Measurements from ENCODE around the gene TMEM72.
A peak's percentile ranks its signal among the peaks of the same experiment; 100 is the strongest.

TMEM72 gene

DNA sequence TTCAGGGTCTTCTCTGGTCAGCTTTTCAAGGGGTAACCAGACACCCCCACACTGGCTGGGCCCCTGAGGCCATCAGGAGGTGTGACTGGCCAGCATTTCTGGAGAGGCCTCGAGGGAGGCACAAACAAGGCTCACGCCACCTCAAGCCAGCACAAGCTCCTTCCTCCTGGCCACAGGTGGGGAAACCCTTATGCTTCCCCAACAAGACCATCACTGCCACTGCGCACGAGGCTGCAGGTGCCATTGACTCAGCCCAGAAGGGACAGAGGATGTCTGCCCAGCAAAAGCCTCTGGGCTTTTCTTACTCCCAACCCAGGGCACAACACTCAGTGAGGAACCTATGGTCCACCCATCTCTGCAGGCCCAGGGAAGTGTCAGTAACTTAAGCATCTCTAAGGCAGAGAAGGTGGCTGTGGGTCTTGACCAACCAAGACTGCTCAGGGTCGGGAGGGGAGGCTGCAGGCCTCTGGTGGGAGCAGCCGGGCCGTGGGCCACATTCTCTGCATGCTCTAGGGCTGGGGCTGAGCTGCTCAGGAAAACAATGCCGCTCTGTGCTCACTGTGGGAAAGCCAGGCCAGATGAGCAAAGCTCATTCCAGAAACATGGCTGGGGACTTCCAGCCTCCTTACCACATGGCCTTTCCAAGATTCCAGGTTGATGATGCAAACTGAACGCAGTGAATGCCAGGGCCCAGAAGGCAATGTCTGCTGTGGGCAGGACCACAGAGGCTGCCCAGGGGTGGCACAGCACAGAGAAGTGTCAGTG lies 24.2 kb downstream of the TMEM72 start:
- DNase-seq (ENCODE audit: low spot score) (no peak), ATAC-seq (ENCODE audit: low read depth) (peak; percentile 35; the same call in 1 of the 3 replicates)
- H3K9me3 ChIP-seq (ENCODE audit: severe bottlenecking), result no peaks in the 10 kb centered on the region
- no peaks in the 10 kb centered on the region for H3K36me3 ChIP-seq (ENCODE audit: low read depth)
- TF ChIP-seq, protein P1, sequence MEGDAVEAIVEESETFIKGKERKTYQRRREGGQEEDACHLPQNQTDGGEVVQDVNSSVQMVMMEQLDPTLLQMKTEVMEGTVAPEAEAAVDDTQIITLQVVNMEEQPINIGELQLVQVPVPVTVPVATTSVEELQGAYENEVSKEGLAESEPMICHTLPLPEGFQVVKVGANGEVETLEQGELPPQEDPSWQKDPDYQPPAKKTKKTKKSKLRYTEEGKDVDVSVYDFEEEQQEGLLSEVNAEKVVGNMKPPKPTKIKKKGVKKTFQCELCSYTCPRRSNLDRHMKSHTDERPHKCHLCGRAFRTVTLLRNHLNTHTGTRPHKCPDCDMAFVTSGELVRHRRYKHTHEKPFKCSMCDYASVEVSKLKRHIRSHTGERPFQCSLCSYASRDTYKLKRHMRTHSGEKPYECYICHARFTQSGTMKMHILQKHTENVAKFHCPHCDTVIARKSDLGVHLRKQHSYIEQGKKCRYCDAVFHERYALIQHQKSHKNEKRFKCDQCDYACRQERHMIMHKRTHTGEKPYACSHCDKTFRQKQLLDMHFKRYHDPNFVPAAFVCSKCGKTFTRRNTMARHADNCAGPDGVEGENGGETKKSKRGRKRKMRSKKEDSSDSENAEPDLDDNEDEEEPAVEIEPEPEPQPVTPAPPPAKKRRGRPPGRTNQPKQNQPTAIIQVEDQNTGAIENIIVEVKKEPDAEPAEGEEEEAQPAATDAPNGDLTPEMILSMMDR (IDR thresholded peaks at IDR 0.05; ENCODE audit: poor library complexity, severe bottlenecking), result no peak
- H3K4me3 ChIP-seq (ENCODE audit: severe bottlenecking), result no peak overlapping the region
- no peaks in the 10 kb centered on the region for H3K27me3 ChIP-seq (ENCODE audit: insufficient read depth, poor library complexity, severe bottlenecking)
- no peaks in the 10 kb centered on the region for H3K4me1 ChIP-seq (ENCODE audit: insufficient read depth, poor library complexity, severe bottlenecking)
- H3K27ac ChIP-seq (ENCODE audit: poor library complexity, severe bottlenecking), result no peak overlapping the region

DNA sequence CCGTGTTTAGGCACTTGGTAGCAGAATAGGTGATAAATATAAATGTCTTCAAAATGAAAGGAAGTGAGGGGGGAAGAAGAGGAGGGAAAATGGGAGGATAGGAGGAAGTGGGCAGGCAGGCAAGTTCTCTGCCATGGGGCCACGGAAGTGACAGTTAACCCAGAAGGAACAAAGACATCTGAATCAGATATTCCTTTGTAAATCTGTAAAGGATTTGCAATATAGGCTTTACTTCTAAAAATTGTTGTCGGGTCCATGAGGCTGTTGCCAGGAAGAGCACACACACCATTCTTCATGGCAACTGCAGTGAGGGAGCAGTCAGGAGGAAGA lies 24.8 kb downstream of the TMEM72 start:
- Histone ChIP-seq H3K4me3 (ENCODE audit: severe bottlenecking) (no peak overlapping the region), H3K27ac (ENCODE audit: poor library complexity, severe bottlenecking) (no peak overlapping the region), H3K27me3 (ENCODE audit: insufficient read depth, poor library complexity, severe bottlenecking) (no peaks in the 10 kb centered on the region), H3K36me3 (ENCODE audit: low read depth) (no peaks in the 10 kb centered on the region), H3K9me3 (ENCODE audit: severe bottlenecking) (no peaks in the 10 kb centered on the region), H3K4me1 (ENCODE audit: insufficient read depth, poor library complexity, severe bottlenecking) (no peaks in the 10 kb centered on the region)
- TF ChIP-seq, protein P1 (IDR thresholded peaks at IDR 0.05; ENCODE audit: poor library complexity, severe bottlenecking), result no peak
- DNase-seq (ENCODE audit: low spot score) (no peak), ATAC-seq (ENCODE audit: low read depth) (no peak)

- H3K27me3 ChIP-seq (ENCODE audit: insufficient read depth, poor library complexity, severe bottlenecking), result no peaks in the 10 kb centered on the region
- H3K36me3 ChIP-seq (ENCODE audit: low read depth), result no peaks in the 10 kb centered on the region
- no peak for ATAC-seq (ENCODE audit: low read depth)
- no peak overlapping the region for H3K4me3 ChIP-seq (ENCODE audit: severe bottlenecking)
- DNase-seq (ENCODE audit: low spot score), result no peak
- H3K27ac ChIP-seq (ENCODE audit: poor library complexity, severe bottlenecking), result no peak overlapping the region
- H3K9me3 ChIP-seq (ENCODE audit: severe bottlenecking), result no peaks in the 10 kb centered on the region
- no peaks in the 10 kb centered on the region for H3K4me1 ChIP-seq (ENCODE audit: insufficient read depth, poor library complexity, severe bottlenecking)
- TF ChIP-seq, protein P1 (IDR thresholded peaks at IDR 0.05; ENCODE audit: poor library complexity, severe bottlenecking), result no peak
Measured at GRCh38 chr10:44936314-44936975, 25.3 kb downstream of the TMEM72 start.

- Histone ChIP-seq H3K4me1 (ENCODE audit: insufficient read depth, poor library complexity, severe bottlenecking) (no peaks in the 10 kb centered on the region), H3K36me3 (ENCODE audit: low read depth) (no peaks in the 10 kb centered on the region), H3K4me3 (ENCODE audit: severe bottlenecking) (no peak overlapping the region), H3K27ac (ENCODE audit: poor library complexity, severe bottlenecking) (no peak overlapping the region), H3K9me3 (ENCODE audit: severe bottlenecking) (no peaks in the 10 kb centered on the region), H3K27me3 (ENCODE audit: insufficient read depth, poor library complexity, severe bottlenecking) (no peaks in the 10 kb centered on the region)
- TF ChIP-seq, protein P1 (IDR thresholded peaks at IDR 0.05; ENCODE audit: poor library complexity, severe bottlenecking), result no peak
- no peak for DNase-seq (ENCODE audit: low spot score)
- no peak for ATAC-seq (ENCODE audit: low read depth)
Measured at GRCh38 chr10:44937196-44938005, 26.3 kb downstream of the TMEM72 start.
